T-helper 1 cell treated with Interleukin-12 subunit alpha and Interleukin-12 subunit beta and Interleukin-4 antibody, amounts not matched to agents 30 μg/mL and 1 μg/mL, for 36 hours (primary cell): ENCODE measurements around the gene IL18RAP.
A peak's percentile ranks its signal among the peaks of the same experiment; 100 is the strongest.

Source experiments
- H3K27ac Mint-ChIP-seq: one replicate; pipeline ENCODE4 v1.8.0; 2021; ENCODE audit warnings: mild to moderate bottlenecking, mixed read lengths
- H3K27me3 Mint-ChIP-seq: one replicate; pipeline ENCODE4 v1.8.0; 2021; ENCODE audit warnings: low read depth, mixed read lengths
- H3K36me3 Mint-ChIP-seq: one replicate; pipeline ENCODE4 v1.8.0; 2021; ENCODE audit warnings: low read depth, mixed read lengths
- H3K4me1 Mint-ChIP-seq: one replicate; pipeline ENCODE4 v1.8.0; 2021; ENCODE audit warnings: low read depth, mixed read lengths
- H3K4me3 Mint-ChIP-seq: one replicate; pipeline ENCODE4 v1.8.0; 2021; ENCODE audit warnings: mild to moderate bottlenecking, moderate library complexity, mixed read lengths
- H3K9me3 Mint-ChIP-seq: one replicate; pipeline ENCODE4 v1.8.0; 2021; ENCODE audit warnings: mixed read lengths

Gene IL18RAP

DNA sequence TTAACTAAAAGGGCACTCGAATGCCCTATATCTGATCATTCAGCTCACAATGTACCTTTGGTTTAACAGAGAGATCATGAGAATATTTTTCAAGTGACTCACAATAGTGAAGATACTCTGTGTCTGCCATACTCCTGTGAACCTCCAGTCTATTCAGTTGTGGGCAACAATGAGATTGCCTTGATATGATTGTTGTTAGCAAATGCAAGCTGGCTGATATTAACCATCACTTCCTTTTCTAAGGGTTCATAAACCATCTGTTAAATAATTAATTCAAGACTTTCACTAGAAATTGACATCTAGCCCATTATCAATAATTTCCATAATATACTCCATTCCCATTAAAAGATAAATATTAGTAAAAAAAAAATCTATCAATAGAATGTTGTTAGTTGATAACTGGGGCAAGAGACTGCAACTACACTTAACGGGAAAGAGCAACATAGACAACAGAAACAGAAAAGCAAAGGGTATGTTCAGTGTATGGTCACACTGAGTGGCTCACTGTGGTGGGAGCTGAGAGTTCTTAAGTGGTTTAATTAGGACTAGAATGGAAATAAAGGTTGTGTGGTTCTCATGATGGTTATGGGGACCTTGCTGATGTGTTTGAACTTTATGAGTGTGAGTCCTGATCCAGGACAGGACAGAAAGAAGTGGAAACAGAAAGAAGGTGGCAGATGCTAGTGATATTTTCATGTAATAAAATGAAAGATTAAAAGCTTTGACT, 11.9 kb downstream of the IL18RAP start:
- peaks cover under 1% of the 10 kb centered on the region for H3K9me3 Mint-ChIP-seq
- peaks cover 47% of the 10 kb centered on the region for H3K4me1 Mint-ChIP-seq
- H3K4me3 Mint-ChIP-seq, result peak overlapping the region; percentile 16
- H3K36me3 Mint-ChIP-seq, result peaks cover 40% of the 10 kb centered on the region
- H3K27me3 Mint-ChIP-seq, result no peaks in the 10 kb centered on the region
- H3K27ac Mint-ChIP-seq, result peak overlapping the region; percentile 55

- Mint-ChIP-seq H3K4me1 (peaks cover 39% of the 10 kb centered on the region), H3K36me3 (peaks cover 33% of the 10 kb centered on the region), H3K27me3 (no peaks in the 10 kb centered on the region), H3K9me3 (no peaks in the 10 kb centered on the region), H3K27ac (peak overlapping the region; percentile 49), H3K4me3 (no peak overlapping the region)
Observed at GRCh38 chr2:102435741-102436140, 12.8 kb downstream of the IL18RAP start.

DNA sequence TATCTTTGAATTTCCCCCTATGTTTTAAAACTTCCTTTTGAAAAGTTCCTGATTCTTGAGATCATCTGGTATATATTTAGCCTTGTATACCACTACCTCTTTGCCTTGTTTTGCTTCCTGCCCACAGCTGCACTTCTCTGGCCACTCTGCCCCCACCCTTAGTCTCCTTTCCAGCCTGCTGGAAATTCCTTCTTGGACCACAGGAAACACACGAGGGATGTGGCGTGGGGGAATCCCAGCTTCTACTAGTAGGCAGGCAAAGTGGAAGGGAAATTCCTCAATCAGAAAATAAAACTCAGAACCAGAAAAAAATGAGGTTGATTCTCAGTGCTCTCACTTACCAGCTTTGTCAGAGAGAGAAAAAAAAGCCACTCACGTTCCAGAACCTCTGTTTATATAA, 13.4 kb downstream of the IL18RAP start:
- peak overlapping the region; percentile 49 for H3K27ac Mint-ChIP-seq
- H3K9me3 Mint-ChIP-seq, result no peaks in the 10 kb centered on the region
- H3K27me3 Mint-ChIP-seq, result no peaks in the 10 kb centered on the region
- peaks cover 35% of the 10 kb centered on the region for H3K4me1 Mint-ChIP-seq
- H3K36me3 Mint-ChIP-seq, result peaks cover 28% of the 10 kb centered on the region
- H3K4me3 Mint-ChIP-seq, result peak overlapping the region; percentile 40

DNA sequence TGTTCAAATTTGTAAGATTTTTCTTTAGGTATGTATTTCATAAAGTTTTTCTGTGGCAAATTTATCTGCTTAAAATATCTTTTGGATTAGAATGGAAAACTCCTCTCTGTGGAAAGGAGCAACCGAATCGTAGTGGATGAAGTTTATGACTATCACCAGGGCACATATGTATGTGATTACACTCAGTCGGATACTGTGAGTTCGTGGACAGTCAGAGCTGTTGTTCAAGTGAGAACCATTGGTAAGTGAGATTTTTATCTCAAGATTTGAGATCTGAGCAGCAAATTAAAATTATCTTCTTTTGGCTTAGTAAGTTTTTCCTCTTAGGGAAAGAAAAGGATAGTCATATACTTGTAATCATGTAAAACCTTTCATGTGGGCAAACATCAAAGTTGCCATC, 14.2 kb downstream of the IL18RAP start:
- peak overlapping the region; percentile 75 for H3K27ac Mint-ChIP-seq
- H3K27me3 Mint-ChIP-seq, result no peaks in the 10 kb centered on the region
- no peaks in the 10 kb centered on the region for H3K9me3 Mint-ChIP-seq
- H3K36me3 Mint-ChIP-seq, result peaks cover 25% of the 10 kb centered on the region
- peaks cover 33% of the 10 kb centered on the region for H3K4me1 Mint-ChIP-seq
- H3K4me3 Mint-ChIP-seq, result no peak overlapping the region

GRCh38 chr2:102438111-102438510, 15.2 kb downstream of the IL18RAP start:
- Mint-ChIP-seq H3K4me1 (peaks cover 34% of the 10 kb centered on the region), H3K36me3 (peaks cover 23% of the 10 kb centered on the region), H3K27me3 (no peaks in the 10 kb centered on the region), H3K4me3 (no peak overlapping the region), H3K9me3 (no peaks in the 10 kb centered on the region), H3K27ac (no peak overlapping the region)

GRCh38 chr2:102438578-102438977, 15.6 kb downstream of the IL18RAP start:
- no peak overlapping the region for H3K27ac Mint-ChIP-seq
- H3K4me3 Mint-ChIP-seq, result no peak overlapping the region
- H3K36me3 Mint-ChIP-seq, result peaks cover 27% of the 10 kb centered on the region
- H3K27me3 Mint-ChIP-seq, result no peaks in the 10 kb centered on the region
- H3K4me1 Mint-ChIP-seq, result peaks cover 38% of the 10 kb centered on the region
- no peaks in the 10 kb centered on the region for H3K9me3 Mint-ChIP-seq

GRCh38 chr2:102439065-102439695, 16.2 kb downstream of the IL18RAP start:
- Mint-ChIP-seq H3K9me3 (no peaks in the 10 kb centered on the region), H3K27ac (no peak overlapping the region), H3K36me3 (peaks cover 28% of the 10 kb centered on the region), H3K4me3 (no peak overlapping the region), H3K27me3 (no peaks in the 10 kb centered on the region), H3K4me1 (peaks cover 38% of the 10 kb centered on the region)

DNA sequence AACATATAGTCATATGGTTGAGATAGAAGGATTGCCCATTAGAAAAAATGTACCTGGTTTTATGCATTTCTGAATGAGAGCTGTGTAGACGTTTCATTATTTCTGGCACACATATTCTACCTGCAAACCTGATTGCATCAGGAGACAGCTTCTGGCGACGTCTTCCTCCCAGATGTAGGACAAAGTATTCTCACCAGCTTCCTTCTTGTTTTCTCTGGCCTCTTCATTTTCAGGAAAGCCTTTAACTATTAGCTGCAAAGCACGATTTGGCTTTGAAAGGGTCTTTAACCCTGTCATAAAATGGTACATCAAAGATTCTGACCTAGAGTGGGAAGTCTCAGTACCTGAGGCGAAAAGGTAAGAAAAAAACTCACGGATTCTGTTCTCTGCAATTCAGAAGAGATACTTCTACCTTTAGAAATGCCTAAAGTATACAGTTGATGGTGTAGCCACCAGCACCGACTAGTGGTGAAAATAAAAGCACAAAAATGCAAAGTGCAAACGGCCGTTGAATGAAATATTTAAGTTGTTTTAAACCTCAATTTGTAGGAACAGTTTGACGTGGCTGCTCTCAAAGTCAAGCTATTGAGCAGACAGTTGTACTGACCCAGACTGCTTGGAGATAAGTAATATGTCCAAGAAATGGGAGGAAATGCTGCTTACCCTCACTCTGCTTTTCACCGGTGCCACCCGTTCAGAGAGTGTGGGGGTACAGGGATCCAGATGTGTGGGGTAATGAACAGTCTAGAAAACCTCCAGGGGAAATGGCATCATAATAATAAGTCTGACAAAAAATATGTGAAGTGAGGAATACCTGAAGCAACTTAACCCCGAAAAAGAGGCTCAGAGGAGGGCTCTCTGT, 20.2 kb downstream of the IL18RAP start:
- Mint-ChIP-seq H3K27ac (peak overlapping the region; percentile 82), H3K9me3 (no peaks in the 10 kb centered on the region), H3K36me3 (peaks cover 33% of the 10 kb centered on the region), H3K27me3 (no peaks in the 10 kb centered on the region), H3K4me3 (peak overlapping the region; percentile 49), H3K4me1 (peaks cover 11% of the 10 kb centered on the region)

- no peaks in the 10 kb centered on the region for H3K27me3 Mint-ChIP-seq
- H3K4me1 Mint-ChIP-seq, result peaks cover 11% of the 10 kb centered on the region
- H3K27ac Mint-ChIP-seq, result no peak overlapping the region
- H3K4me3 Mint-ChIP-seq, result no peak overlapping the region
- no peaks in the 10 kb centered on the region for H3K9me3 Mint-ChIP-seq
- peaks cover 33% of the 10 kb centered on the region for H3K36me3 Mint-ChIP-seq
Observed at GRCh38 chr2:102444233-102444632, 21.3 kb downstream of the IL18RAP start.

DNA sequence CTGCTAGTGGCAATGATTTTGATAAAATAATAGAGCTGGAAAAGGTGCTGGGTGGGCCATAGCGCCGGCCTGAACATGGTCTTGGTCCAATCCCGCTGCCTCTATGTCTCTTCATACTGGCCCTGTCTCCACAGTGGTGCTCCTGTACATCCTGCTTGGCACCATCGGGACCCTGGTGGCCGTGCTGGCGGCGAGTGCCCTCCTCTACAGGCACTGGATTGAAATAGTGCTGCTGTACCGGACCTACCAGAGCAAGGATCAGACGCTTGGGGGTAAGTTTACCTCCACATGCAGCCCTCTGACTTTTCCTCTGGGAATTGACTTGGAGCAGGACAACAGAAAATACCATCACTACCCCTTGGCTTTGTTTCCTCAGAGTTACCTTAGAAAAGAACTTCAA, 24.0 kb downstream of the IL18RAP start:
- H3K4me3 Mint-ChIP-seq, result no peak overlapping the region
- no peaks in the 10 kb centered on the region for H3K27me3 Mint-ChIP-seq
- no peaks in the 10 kb centered on the region for H3K9me3 Mint-ChIP-seq
- H3K27ac Mint-ChIP-seq, result no peak overlapping the region
- peaks cover 46% of the 10 kb centered on the region for H3K36me3 Mint-ChIP-seq
- peaks cover 13% of the 10 kb centered on the region for H3K4me1 Mint-ChIP-seq

GRCh38 chr2:102449370-102449974, 26.5 kb downstream of the IL18RAP start:
- Mint-ChIP-seq H3K4me1 (peaks cover 15% of the 10 kb centered on the region), H3K9me3 (no peaks in the 10 kb centered on the region), H3K4me3 (no peak overlapping the region), H3K27me3 (no peaks in the 10 kb centered on the region), H3K27ac (peak overlapping the region; percentile 24), H3K36me3 (peaks cover 52% of the 10 kb centered on the region)

DNA sequence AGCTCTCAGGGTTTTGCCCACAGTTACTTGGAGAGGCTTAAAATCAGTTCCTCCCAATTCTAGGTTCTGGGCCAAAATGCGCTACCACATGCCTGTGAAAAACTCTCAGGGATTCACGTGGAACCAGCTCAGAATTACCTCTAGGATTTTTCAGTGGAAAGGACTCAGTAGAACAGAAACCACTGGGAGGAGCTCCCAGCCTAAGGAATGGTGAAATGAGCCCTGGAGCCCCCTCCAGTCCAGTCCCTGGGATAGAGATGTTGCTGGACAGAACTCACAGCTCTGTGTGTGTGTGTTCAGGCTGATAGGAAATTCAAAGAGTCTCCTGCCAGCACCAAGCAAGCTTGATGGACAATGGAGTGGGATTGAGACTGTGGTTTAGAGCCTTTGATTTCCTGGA, 29.0 kb downstream of the IL18RAP start:
- H3K4me1 Mint-ChIP-seq, result peaks cover 25% of the 10 kb centered on the region
- H3K27ac Mint-ChIP-seq, result no peak overlapping the region
- H3K4me3 Mint-ChIP-seq, result no peak overlapping the region
- peaks cover 48% of the 10 kb centered on the region for H3K36me3 Mint-ChIP-seq
- H3K27me3 Mint-ChIP-seq, result no peaks in the 10 kb centered on the region
- H3K9me3 Mint-ChIP-seq, result peaks cover 3% of the 10 kb centered on the region

- H3K27ac Mint-ChIP-seq, result no peak overlapping the region
- peaks cover 42% of the 10 kb centered on the region for H3K36me3 Mint-ChIP-seq
- peaks cover 3% of the 10 kb centered on the region for H3K9me3 Mint-ChIP-seq
- peaks cover 3% of the 10 kb centered on the region for H3K27me3 Mint-ChIP-seq
- no peak overlapping the region for H3K4me3 Mint-ChIP-seq
- H3K4me1 Mint-ChIP-seq, result peaks cover 25% of the 10 kb centered on the region
Observed at GRCh38 chr2:102453501-102453900, 30.5 kb downstream of the IL18RAP start.

DNA sequence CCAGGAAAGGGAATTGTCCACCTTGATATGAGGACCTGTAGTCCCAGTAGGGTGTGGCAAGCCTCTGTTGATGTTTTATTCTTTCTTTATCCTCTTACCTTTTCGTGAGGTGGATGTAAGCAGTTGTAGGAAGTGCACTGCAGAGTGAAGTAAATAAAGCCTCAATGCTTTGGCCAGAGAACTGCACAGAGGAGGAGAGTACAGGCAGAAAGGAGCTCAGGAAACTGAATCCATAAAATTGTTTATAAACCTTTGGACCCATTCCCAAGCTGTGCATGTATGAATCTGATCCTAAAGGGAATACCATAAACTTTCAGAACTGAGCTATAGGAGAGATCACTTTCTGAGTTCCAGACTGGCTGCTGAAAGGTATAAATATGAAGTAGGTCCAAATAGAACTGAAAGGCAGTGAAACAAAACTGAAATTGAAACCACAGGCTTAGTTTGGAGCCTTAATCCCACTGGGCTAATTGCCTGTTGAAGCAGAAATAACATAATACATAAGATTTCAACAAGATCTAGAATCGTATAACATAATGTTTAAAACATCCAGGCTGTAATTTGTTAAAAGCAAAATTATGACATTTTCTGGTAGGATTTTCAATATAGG, 32.2 kb downstream of the IL18RAP start:
- Mint-ChIP-seq H3K27ac (no peak overlapping the region), H3K9me3 (peaks cover 3% of the 10 kb centered on the region), H3K27me3 (peaks cover 7% of the 10 kb centered on the region), H3K36me3 (peaks cover 35% of the 10 kb centered on the region), H3K4me1 (peaks cover 23% of the 10 kb centered on the region), H3K4me3 (no peak overlapping the region)
